Endodermal cell (in vitro differentiated cells): Measurements from ENCODE around the gene DSN1. TPM values are rescaled to one million over a fixed set of nuclear protein-coding genes. Genes with fewer than 3 reads are reported as not detected.

Experiments
- DNase-seq: peaks from one replicate; pipeline ENCODE4 v3.0.0-alpha.2; 2017
- H3K27ac ChIP-seq: 2 replicates; pipeline ENCODE4 v1.5.1; 2013; ENCODE audit warnings: mild to moderate bottlenecking, low read depth, low read length, moderate library complexity
- H3K27me3 ChIP-seq: 2 replicates; pipeline ENCODE4 v1.6.1; 2013; ENCODE audit warnings: mild to moderate bottlenecking, low read length, moderate library complexity; ENCODE audit not compliant: insufficient read depth, control insufficient read depth, poor library complexity, severe bottlenecking
- H3K36me3 ChIP-seq: 2 replicates; pipeline ENCODE4 v1.7.0; 2013; ENCODE audit warnings: mild to moderate bottlenecking, low read length, moderate library complexity; ENCODE audit not compliant: control insufficient read depth, insufficient read depth
- H3K4me1 ChIP-seq: one replicate; pipeline ENCODE4 v1.7.0; 2013; ENCODE audit warnings: low read length; ENCODE audit not compliant: control insufficient read depth, insufficient read depth
- H3K4me3 ChIP-seq: 2 replicates; pipeline ENCODE4 v1.5.1; 2013; ENCODE audit warnings: mild to moderate bottlenecking, low read length, moderate library complexity
- H3K9ac ChIP-seq: 2 replicates; pipeline ENCODE4 v1.6.1; 2013; ENCODE audit warnings: mild to moderate bottlenecking, low read length, moderate library complexity; ENCODE audit not compliant: poor library complexity, severe bottlenecking; ENCODE audit errors: extremely low read depth
- H3K9me3 ChIP-seq: 2 replicates; pipeline ENCODE4 v1.6.1; 2013; ENCODE audit warnings: mild to moderate bottlenecking, low read length, moderate library complexity; ENCODE audit not compliant: control insufficient read depth
- H3K27ac Mint-ChIP-seq: 2 replicates; pipeline ENCODE4 v1.8.0; 2020; ENCODE audit warnings: mixed read lengths
- H3K27me3 Mint-ChIP-seq: 2 replicates; pipeline ENCODE4 v1.8.0; 2021; ENCODE audit warnings: mild to moderate bottlenecking, mixed read lengths; ENCODE audit not compliant: insufficient read depth
- H3K36me3 Mint-ChIP-seq: 2 replicates; pipeline ENCODE4 v1.8.0; 2020; ENCODE audit warnings: low read depth, mixed read lengths
- H3K4me1 Mint-ChIP-seq: 2 replicates; pipeline ENCODE4 v1.8.0; 2020; ENCODE audit warnings: mixed read lengths
- H3K4me3 Mint-ChIP-seq: 2 replicates; pipeline ENCODE4 v1.8.0; 2020; ENCODE audit warnings: mild to moderate bottlenecking, moderate library complexity, mixed read lengths
- H3K9me3 Mint-ChIP-seq: 2 replicates; pipeline ENCODE4 v1.8.0; 2020; ENCODE audit warnings: mild to moderate bottlenecking, mixed read lengths
- WGBS, 2 experiments: methylation state at CpG; one replicate each; pipeline versions ENCODE4 v1.1.5 to v1.1.7; 2013; ENCODE audit warnings: missing lambda C conversion rate in 2 of 2, mixed read lengths in 1 of 2; ENCODE audit not compliant: insufficient coverage in 1 of 2, insufficient read length in 1 of 2; 5-methylcytosine and 5-hydroxymethylcytosine counted together
- total RNA-seq, 2 donors: library from RNA; stranded (reverse); fragmentation: NEBNext Ultra II Directional in 1 of 2; extraction: Animal tissue kit (Norgen Biotek cat#: 25700) in 1 of 2; gene quantifications; 2 replicates in 1 of 2; 3 replicates in 1 of 2; pipeline ENCODE4 v1.2.1, GENCODE V29; 2021
- TF ChIP-seq, protein P1 (sequence below): fragments of 200-600 bp; sonication (generic); conservative IDR thresholded peaks from 2 replicates; pipeline ENCODE4 v1.5.0; 2021; ENCODE audit warnings: antibody characterized with exemption, mild to moderate bottlenecking

The DSN1 gene
- total RNA-seq, 2 donors from 2014 or later = 21.4 to 32.4 TPM

DNA sequence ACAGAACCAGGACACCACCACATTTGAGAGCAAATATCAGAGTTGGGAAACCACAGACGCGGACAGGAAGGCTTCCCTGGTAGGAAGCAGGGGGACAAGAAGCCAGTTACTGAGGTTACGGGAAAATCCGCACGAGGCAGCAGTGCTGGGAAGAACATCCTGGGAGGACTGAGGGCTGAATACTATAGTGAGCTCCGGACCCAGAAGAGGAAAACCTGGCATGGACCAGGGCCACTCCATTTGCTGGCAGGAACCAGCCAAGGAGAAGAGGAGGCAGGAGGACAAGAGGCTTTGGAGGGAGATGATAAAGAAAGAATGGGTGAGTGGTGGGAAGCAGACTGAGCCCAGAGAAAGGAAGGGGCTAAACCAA lies 6.1 kb upstream of the DSN1 start:
- peak; percentile 69 for DNase-seq
- 54 to 71% methylated on average over 3 to 6 of the region's 6 CpGs for WGBS, 2 experiments
- TF ChIP-seq, protein P1, sequence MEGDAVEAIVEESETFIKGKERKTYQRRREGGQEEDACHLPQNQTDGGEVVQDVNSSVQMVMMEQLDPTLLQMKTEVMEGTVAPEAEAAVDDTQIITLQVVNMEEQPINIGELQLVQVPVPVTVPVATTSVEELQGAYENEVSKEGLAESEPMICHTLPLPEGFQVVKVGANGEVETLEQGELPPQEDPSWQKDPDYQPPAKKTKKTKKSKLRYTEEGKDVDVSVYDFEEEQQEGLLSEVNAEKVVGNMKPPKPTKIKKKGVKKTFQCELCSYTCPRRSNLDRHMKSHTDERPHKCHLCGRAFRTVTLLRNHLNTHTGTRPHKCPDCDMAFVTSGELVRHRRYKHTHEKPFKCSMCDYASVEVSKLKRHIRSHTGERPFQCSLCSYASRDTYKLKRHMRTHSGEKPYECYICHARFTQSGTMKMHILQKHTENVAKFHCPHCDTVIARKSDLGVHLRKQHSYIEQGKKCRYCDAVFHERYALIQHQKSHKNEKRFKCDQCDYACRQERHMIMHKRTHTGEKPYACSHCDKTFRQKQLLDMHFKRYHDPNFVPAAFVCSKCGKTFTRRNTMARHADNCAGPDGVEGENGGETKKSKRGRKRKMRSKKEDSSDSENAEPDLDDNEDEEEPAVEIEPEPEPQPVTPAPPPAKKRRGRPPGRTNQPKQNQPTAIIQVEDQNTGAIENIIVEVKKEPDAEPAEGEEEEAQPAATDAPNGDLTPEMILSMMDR = no peak
- Histone ChIP-seq H3K9me3 (no peaks in the 10 kb centered on the region), H3K9ac (no peak overlapping the region), H3K36me3 (peaks cover 10% of the 10 kb centered on the region), H3K4me3 (no peak overlapping the region), H3K27me3 (no peaks in the 10 kb centered on the region), H3K27ac (no peak overlapping the region), H3K4me1 (peaks cover 3% of the 10 kb centered on the region)
- peaks cover 16% of the 10 kb centered on the region for H3K4me1 Mint-ChIP-seq
- H3K36me3 Mint-ChIP-seq = peaks cover 21% of the 10 kb centered on the region
- H3K9me3 Mint-ChIP-seq = no peaks in the 10 kb centered on the region
- H3K4me3 Mint-ChIP-seq = no peak overlapping the region
- H3K27ac Mint-ChIP-seq = no peak overlapping the region
- H3K27me3 Mint-ChIP-seq = no peaks in the 10 kb centered on the region

DNA sequence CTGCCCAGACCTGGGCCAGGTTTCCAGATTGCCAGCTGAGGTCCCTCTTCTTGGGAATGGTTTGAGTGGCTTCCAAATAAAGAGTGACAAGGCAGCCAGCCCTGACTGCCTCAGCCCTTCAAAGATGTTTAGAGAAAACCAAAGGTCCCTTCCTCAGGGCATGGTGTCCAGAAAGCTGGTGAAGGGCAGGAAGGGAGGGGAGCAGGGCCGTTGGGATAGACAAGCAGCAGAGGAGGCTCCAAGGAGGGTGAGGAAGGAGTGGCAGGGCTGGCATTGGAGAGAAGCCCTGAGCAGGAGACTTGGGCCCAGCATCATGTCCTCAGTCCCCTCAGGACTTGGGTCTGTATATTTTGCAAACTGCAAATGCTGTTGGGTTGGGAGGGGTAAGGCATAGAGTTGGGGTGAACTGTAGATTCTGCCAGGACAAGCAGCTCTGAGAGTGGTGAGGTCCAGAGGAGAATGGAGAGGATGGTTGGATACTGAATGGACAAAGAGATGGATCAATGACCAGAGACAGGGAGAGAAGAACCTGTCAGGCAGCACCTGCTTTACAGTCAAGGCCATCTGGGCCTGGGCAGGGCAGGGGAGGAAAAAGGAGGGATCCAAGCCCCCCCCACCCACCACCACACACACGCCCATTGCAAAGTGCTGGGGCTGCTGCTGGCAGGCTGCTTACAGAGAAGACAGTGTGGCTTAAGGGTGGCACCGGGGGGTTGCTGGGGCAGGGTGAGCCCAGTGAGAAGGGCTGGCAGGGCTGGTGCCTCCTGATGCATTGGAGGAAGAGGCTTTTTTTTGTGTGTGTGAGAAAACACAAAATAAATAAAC lies 5.5 kb upstream of the DSN1 start:
- no peaks in the 10 kb centered on the region for H3K27me3 Mint-ChIP-seq
- H3K4me3 Mint-ChIP-seq = no peak overlapping the region
- no peak overlapping the region for H3K27ac Mint-ChIP-seq
- Histone ChIP-seq H3K27ac (no peak overlapping the region), H3K27me3 (no peaks in the 10 kb centered on the region), H3K9ac (no peak overlapping the region), H3K4me3 (no peak overlapping the region), H3K9me3 (no peaks in the 10 kb centered on the region), H3K36me3 (peaks cover 5% of the 10 kb centered on the region), H3K4me1 (peaks cover 3% of the 10 kb centered on the region)
- TF ChIP-seq, protein P1 = no peak
- H3K36me3 Mint-ChIP-seq = peaks cover 15% of the 10 kb centered on the region
- H3K4me1 Mint-ChIP-seq = peaks cover 16% of the 10 kb centered on the region
- 85% methylated on average over 2 of the region's 3 CpGs; no CpG with 5 or more reads in 1 of the 2 experiments for WGBS, 2 experiments
- no peak for DNase-seq
- H3K9me3 Mint-ChIP-seq = no peaks in the 10 kb centered on the region

DNA sequence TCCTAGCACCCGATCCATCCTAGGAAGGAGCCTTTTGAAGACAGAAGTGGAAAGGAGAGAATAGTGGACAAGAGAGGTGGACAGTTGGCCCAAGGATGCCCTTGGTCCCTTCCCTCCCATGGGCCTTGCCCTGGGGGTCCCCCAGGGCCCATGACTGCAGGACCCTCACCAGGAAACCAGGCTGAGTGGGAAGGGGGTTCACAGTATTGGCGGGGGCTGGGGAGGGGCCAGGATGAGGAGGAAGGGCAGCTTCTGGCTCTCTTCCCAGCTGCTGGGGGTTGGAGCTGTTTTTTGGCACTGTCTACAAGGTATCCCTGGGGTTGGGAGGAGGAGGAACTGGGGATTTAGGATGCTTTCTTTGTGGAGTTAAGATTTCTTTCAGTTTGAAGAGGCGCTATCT lies 4.0 kb upstream of the DSN1 start:
- no peaks in the 10 kb centered on the region for H3K9me3 Mint-ChIP-seq
- no peaks in the 10 kb centered on the region for H3K27me3 Mint-ChIP-seq
- H3K9ac ChIP-seq = no peak overlapping the region
- WGBS, 2 experiments = 86% methylated on average over 3 of the region's 3 CpGs; no CpG with 5 or more reads in 1 of the 2 experiments
- no peak overlapping the region for H3K4me3 Mint-ChIP-seq
- no peaks in the 10 kb centered on the region for H3K9me3 ChIP-seq
- H3K4me1 ChIP-seq = peaks cover 3% of the 10 kb centered on the region
- H3K4me1 Mint-ChIP-seq = peaks cover 20% of the 10 kb centered on the region
- H3K27ac ChIP-seq = no peak overlapping the region
- H3K36me3 Mint-ChIP-seq = peaks cover under 1% of the 10 kb centered on the region
- TF ChIP-seq, protein P1 = no peak
- DNase-seq = no peak
- no peak overlapping the region for H3K4me3 ChIP-seq
- H3K27me3 ChIP-seq = no peaks in the 10 kb centered on the region
- H3K36me3 ChIP-seq = no peaks in the 10 kb centered on the region
- peak overlapping the region; percentile 15 for H3K27ac Mint-ChIP-seq
